Tibial nerve (tissue), 4 donors: ENCODE data around the gene LDHD. TPM values are rescaled to one million over a fixed set of nuclear protein-coding genes. Genes with fewer than 3 reads are reported as not detected.

Experiments used
- DNase-seq, 2 donors: peaks; one replicate each; pipeline ENCODE4 v3.0.0-alpha.2; 2019; ENCODE audit warnings: low spot score in 2 of 2
- H3K27ac ChIP-seq, 4 donors: fragments of 200-600 bp; sonication (generic) in 3 of 4; one replicate each; pipeline ENCODE4 v1.5.1; 2017 to 2019; ENCODE audit warnings: mild to moderate bottlenecking in 1 of 4
- H3K27me3 ChIP-seq, 2 donors: fragments of 200-600 bp; sonication (generic) in 1 of 2; one replicate each; pipeline versions ENCODE4 v1.5.1 to v1.6.0; 2017 to 2019
- H3K36me3 ChIP-seq, 3 donors: fragments of 200-600 bp; sonication (generic); one replicate each; pipeline ENCODE4 v1.5.1; 2018 to 2019
- H3K4me1 ChIP-seq, 4 donors: fragments of 200-600 bp; sonication (generic) in 3 of 4; one replicate each; pipeline ENCODE4 v1.5.1; 2017 to 2019
- H3K4me3 ChIP-seq, 4 donors: fragments of 200-600 bp; sonication (generic) in 3 of 4; one replicate each; pipeline ENCODE4 v1.5.1; 2017 to 2019; ENCODE audit warnings: mild to moderate bottlenecking in 1 of 4, moderate library complexity in 1 of 4
- H3K9me3 ChIP-seq, 4 donors: fragments of 200-600 bp; sonication (generic) in 3 of 4; one replicate each; pipeline ENCODE4 v1.5.1; 2017 to 2019
- EP300 ChIP-seq, 2 donors: sonication (generic); formaldehyde crosslinking; IDR thresholded peaks; one replicate each; pipeline ENCODE4 v1.6.1; 2017; ENCODE audit warnings: antibody characterized with exemption in 2 of 2, mild to moderate bottlenecking in 1 of 2
- POLR2A ChIP-seq, 2 donors: fragments of 450-650 bp; IDR thresholded peaks; one replicate each; pipeline ENCODE4 v1.6.1; 2017; ENCODE audit warnings: antibody characterized with exemption in 2 of 2, mild to moderate bottlenecking in 2 of 2, moderate library complexity in 2 of 2
- WGBS, 2 donors: methylation state at CpG; one replicate each; pipeline ENCODE4 v1.1.5; 2018; 5-methylcytosine and 5-hydroxymethylcytosine counted together
- total RNA-seq, 4 donors: library from RNA; depleted of rRNA; stranded (reverse); fragments of >200 nt; gene quantifications; one replicate each; pipeline ENCODE4 v1.1.0, GENCODE V29; 2016
- TF ChIP-seq, protein P1 (sequence below), 5 experiments: fragments of 200-600 bp in 3 of 5; fragments of 450-650 bp in 2 of 5; sonication (generic) in 3 of 5; IDR thresholded peaks; one replicate each; pipeline ENCODE4 v1.5.1; 2016 to 2019; ENCODE audit warnings: antibody characterized with exemption in 5 of 5, mild to moderate bottlenecking in 3 of 5, moderate library complexity in 2 of 5

LDHD gene
- total RNA-seq, 4 donors from 2014 or later = 20.1 to 48.7 (median 27.7) TPM

GRCh38 chr16:75064403-75065148 lies 52.0 kb downstream of the LDHD start:
- WGBS, 2 donors = 79 to 83% methylated on average over 15 of the region's 15 CpGs
- Histone ChIP-seq H3K27ac (peak overlapping the region in 1 of 4 donors; percentile 57), H3K36me3 (no peaks in the 10 kb centered on the region), H3K4me1 (peaks cover 0 to 17% (median 0%) of the 10 kb centered on the region in 4 donors), H3K27me3 (no peaks in the 10 kb centered on the region), H3K9me3 (no peaks in the 10 kb centered on the region), H3K4me3 (no peak overlapping the region)
- TF ChIP-seq, protein P1, sequence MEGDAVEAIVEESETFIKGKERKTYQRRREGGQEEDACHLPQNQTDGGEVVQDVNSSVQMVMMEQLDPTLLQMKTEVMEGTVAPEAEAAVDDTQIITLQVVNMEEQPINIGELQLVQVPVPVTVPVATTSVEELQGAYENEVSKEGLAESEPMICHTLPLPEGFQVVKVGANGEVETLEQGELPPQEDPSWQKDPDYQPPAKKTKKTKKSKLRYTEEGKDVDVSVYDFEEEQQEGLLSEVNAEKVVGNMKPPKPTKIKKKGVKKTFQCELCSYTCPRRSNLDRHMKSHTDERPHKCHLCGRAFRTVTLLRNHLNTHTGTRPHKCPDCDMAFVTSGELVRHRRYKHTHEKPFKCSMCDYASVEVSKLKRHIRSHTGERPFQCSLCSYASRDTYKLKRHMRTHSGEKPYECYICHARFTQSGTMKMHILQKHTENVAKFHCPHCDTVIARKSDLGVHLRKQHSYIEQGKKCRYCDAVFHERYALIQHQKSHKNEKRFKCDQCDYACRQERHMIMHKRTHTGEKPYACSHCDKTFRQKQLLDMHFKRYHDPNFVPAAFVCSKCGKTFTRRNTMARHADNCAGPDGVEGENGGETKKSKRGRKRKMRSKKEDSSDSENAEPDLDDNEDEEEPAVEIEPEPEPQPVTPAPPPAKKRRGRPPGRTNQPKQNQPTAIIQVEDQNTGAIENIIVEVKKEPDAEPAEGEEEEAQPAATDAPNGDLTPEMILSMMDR (IDR thresholded peaks at IDR 0.05) = no peak
- TF ChIP-seq POLR2A (IDR thresholded peaks at IDR 0.05) = no peak
- no peak for TF ChIP-seq EP300 (IDR thresholded peaks at IDR 0.05)
- DNase-seq = no peak

GRCh38 chr16:75063549-75064088 lies 53.0 kb downstream of the LDHD start:
- H3K4me1 ChIP-seq = peaks cover 0 to 17% (median 0%) of the 10 kb centered on the region in 4 donors
- H3K4me3 ChIP-seq = no peak overlapping the region
- no peak overlapping the region for H3K27ac ChIP-seq
- no peaks in the 10 kb centered on the region for H3K36me3 ChIP-seq
- DNase-seq = no peak
- no peaks in the 10 kb centered on the region for H3K27me3 ChIP-seq
- H3K9me3 ChIP-seq = no peaks in the 10 kb centered on the region
- TF ChIP-seq POLR2A (IDR thresholded peaks at IDR 0.05) (no peak), EP300 (IDR thresholded peaks at IDR 0.05) (no peak)
- TF ChIP-seq, protein P1 (IDR thresholded peaks at IDR 0.05) = no peak
- 91 to 94% methylated on average over 8 of the region's 8 CpGs for WGBS, 2 donors

DNA sequence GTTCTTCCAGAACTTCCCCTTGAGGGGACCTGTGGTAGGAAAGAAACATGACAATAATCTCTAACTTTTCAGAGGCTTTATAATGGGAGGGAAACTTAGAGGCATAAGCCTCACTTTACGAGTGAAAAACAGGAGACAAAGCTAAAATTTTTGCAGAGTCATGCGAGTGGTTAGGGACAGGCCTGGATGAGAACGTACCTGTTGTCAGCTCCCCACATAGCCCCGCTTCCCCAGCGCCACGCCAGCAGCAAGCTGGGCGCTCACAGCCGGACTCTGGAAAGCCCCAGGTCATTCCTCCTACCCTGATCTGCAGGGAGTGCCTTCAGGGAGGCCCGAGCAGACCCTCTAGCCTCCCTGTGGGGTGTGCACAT lies 53.6 kb downstream of the LDHD start:
- Histone ChIP-seq H3K27me3 (no peaks in the 10 kb centered on the region), H3K27ac (no peak overlapping the region), H3K9me3 (no peaks in the 10 kb centered on the region), H3K4me3 (no peak overlapping the region), H3K36me3 (no peaks in the 10 kb centered on the region), H3K4me1 (peaks cover 0 to 17% (median 0%) of the 10 kb centered on the region in 4 donors)
- 93 to 95% methylated on average over 9 of the region's 9 CpGs for WGBS, 2 donors
- DNase-seq = no peak
- no peak for TF ChIP-seq EP300 (IDR thresholded peaks at IDR 0.05)
- TF ChIP-seq POLR2A (IDR thresholded peaks at IDR 0.05) = no peak
- TF ChIP-seq, protein P1 (IDR thresholded peaks at IDR 0.05) = no peak

GRCh38 chr16:75062135-75062975 lies 54.2 kb downstream of the LDHD start:
- Histone ChIP-seq H3K4me1 (peaks cover 0 to 17% (median 0%) of the 10 kb centered on the region in 4 donors), H3K27ac (no peak overlapping the region)
- no peak for DNase-seq

More at GRCh38 chr16:75062135-75062975, 54.2 kb downstream of the LDHD start:
- TF ChIP-seq, protein P1 (IDR thresholded peaks at IDR 0.05) = no peak
- TF ChIP-seq EP300 (IDR thresholded peaks at IDR 0.05) = no peak
- Histone ChIP-seq H3K9me3 (no peaks in the 10 kb centered on the region), H3K36me3 (no peaks in the 10 kb centered on the region), H3K4me3 (no peak overlapping the region), H3K27me3 (no peaks in the 10 kb centered on the region)
- 58 to 69% methylated on average over 22 of the region's 22 CpGs for WGBS, 2 donors

Other genes starting within 250 kb of the LDHD start
- gene WDR59, start 131.7 kb downstream of the LDHD start, total RNA-seq = 10 to 100 TPM; 29.2 to 61.4 (median 45.6) TPM
- gene ZNRF1, start 117.8 kb downstream of the LDHD start, total RNA-seq = 10 to 100 TPM; 10.3 to 31.4 (median 14.7) TPM
- gene ZFP1, start 31.7 kb upstream of the LDHD start, total RNA-seq = 10 to 100 TPM in 2 of 4 donors, 1 to 10 TPM in 2; 6.3 to 12.6 (median 9.5) TPM
- gene CTRB2, start 90.4 kb upstream of the LDHD start, total RNA-seq = 10 to 100 TPM in 3 of 4 donors, 1 to 10 TPM in 1; 4.2 to 45.0 (median 15.5) TPM
- gene CTRB1, start 102.2 kb upstream of the LDHD start, total RNA-seq = 10 to 100 TPM in 1 of 4 donors, 1 to 10 TPM in 2, under 1 TPM in 1; 0.59 to 24.3 (median 1.2) TPM
- gene BCAR1, start 134.8 kb upstream of the LDHD start, total RNA-seq = 10 to 100 TPM; 41.0 to 57.3 (median 42.9) TPM